ENCODE results near the gene PDZD4.
A peak's percentile ranks its signal among the peaks of the same experiment; 100 is the strongest.

Gene PDZD4

DNA sequence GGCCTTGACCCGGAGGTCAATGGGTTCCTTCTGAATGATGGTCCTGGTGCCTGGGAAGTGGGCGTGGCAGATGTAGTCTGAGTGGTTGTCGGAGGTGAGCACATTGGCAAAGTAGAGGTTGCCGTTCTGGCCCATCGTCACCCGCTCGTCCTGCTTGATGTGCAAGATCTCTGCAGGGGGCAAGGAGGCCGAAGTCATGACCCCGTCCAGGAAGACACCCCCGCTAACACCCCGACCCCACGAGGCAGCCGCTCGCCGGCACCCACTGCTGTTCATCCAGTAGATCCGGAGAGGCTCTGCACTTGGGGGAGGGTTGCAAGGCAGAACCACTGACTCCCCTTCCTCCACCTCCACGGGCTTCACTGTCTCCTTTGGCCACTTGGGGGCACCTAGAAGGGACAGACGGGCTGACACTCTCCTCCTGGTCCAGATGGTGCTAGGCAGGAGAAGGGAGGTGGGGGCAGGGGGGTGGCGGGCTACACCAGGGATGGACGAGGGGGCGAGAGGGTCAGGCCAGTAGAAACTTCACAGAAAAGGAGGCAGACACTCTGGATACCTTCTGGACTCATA lies 40.5 kb upstream of the PDZD4 start:
- TF ChIP-seq, protein P1, sequence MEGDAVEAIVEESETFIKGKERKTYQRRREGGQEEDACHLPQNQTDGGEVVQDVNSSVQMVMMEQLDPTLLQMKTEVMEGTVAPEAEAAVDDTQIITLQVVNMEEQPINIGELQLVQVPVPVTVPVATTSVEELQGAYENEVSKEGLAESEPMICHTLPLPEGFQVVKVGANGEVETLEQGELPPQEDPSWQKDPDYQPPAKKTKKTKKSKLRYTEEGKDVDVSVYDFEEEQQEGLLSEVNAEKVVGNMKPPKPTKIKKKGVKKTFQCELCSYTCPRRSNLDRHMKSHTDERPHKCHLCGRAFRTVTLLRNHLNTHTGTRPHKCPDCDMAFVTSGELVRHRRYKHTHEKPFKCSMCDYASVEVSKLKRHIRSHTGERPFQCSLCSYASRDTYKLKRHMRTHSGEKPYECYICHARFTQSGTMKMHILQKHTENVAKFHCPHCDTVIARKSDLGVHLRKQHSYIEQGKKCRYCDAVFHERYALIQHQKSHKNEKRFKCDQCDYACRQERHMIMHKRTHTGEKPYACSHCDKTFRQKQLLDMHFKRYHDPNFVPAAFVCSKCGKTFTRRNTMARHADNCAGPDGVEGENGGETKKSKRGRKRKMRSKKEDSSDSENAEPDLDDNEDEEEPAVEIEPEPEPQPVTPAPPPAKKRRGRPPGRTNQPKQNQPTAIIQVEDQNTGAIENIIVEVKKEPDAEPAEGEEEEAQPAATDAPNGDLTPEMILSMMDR (conservative IDR thresholded peaks at IDR 0.05; ENCODE audit: low read depth, low read length) = peak; percentile 10
- H3K4me3 ChIP-seq (ENCODE audit: low read length) = no peak overlapping the region
- DNase-seq (ENCODE audit: low read depth) = no peak

DNA sequence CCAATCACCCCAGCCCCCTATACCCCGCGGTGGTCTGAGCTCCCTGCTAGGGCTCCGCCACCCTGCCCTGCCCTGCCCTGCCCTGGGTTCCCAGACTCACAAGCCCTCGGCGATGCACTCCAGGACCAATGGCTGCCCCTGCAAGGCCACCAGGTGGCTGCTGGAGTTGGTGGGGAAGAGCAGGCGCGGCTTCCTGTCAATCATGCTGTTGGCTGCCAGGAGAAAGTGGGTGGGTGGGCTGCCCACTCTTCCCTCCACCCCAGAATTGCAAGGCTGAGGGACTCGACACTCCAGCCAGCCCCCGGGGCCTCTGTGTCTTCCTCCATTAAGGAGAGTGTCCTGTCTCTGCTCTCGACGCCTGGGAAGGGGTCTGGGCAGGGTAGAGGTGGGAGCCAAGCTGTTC lies 39.9 kb upstream of the PDZD4 start:
- no peak overlapping the region for H3K4me3 ChIP-seq (ENCODE audit: low read length)
- TF ChIP-seq, protein P1 (conservative IDR thresholded peaks at IDR 0.05; ENCODE audit: low read depth, low read length) = no peak
- no peak for DNase-seq (ENCODE audit: low read depth)

DNA sequence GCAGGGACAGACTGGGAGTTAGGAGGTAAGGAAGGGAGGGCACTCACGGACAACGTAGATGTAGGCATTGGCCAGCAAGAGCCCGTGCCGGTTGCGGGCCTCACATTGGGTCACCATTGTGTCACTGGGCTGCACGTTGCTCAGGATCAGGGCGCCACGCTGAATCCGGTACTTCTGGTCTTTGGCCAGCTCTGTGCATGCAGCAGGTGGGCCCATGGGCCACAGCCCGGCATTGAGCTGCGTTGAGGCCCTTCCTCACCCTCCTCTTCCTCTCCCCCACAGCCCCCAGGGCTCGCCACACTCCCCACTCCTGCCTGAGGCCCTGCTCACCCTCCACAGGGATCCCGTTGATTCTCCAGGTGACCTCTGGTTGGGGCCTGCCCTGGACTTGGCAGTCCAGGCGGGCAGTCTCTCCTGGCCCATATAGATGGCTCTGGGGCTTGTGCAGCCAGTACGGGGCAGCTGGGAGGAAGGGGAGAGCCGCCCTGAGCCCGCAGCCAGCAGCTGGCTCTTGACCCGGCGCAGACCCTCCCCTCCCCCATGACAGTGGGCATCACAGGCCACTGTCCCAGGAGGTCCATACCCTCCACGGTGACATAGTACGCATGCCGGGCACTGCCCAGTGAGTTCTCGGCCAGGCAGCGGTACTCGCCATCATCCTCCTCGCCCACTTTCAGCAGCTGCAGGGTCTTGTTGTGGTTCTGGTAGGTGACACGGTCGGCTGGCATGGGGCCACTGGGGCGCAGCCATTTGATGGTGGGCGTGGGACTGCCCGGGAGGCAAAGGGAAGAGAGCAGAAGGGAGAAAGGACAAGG lies 39.3 kb upstream of the PDZD4 start:
- no peak for DNase-seq (ENCODE audit: low read depth)
- H3K4me3 ChIP-seq (ENCODE audit: low read length) = no peak overlapping the region
- TF ChIP-seq, protein P1 (conservative IDR thresholded peaks at IDR 0.05; ENCODE audit: low read depth, low read length) = no peak

DNA sequence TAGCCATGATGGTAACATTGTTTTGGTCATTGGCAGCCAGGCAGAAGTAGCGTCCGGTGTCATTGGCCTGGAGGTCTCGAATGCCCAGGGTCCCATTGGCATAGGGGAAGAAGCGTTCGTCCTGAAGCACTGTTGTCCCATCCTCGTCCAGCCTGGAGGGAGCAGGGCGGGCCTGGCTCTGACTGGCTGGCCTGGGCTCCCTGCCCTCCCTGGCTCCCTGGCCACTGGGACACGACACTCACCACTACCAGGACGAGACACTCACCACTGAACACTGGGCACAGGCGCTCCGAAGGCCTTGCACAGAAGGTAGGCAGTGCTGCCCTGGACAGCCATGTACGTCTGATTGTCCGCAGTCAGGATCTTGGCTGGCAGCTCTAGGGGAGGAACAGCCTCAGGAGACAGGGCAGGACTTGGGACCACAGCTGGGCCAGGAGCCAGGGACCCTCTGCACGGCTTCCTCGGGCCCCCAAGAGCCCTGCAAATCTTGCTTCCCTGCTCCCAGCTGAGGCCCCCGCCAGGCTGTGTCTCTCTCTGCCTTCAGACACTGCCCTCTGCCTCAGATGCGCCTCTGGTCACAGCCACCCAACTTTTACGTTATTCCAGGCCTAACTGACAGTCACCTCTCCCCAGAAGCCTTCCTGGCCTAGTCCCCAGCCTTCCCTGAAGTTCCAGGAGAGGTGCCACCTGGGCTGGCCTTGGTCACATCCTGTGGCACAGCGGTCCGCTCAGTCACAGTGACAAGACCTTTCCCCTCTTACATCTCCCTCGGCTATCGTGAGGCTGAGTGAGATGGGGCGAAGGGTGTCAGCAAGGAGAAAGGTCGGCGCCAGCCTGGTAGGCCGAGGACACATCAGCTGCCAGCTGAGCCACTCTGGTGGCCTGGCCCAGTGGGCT lies 38.5 kb upstream of the PDZD4 start:
- no peak for DNase-seq (ENCODE audit: low read depth)
- TF ChIP-seq, protein P1 (conservative IDR thresholded peaks at IDR 0.05; ENCODE audit: low read depth, low read length) = no peak
- H3K4me3 ChIP-seq (ENCODE audit: low read length) = no peak overlapping the region

DNA sequence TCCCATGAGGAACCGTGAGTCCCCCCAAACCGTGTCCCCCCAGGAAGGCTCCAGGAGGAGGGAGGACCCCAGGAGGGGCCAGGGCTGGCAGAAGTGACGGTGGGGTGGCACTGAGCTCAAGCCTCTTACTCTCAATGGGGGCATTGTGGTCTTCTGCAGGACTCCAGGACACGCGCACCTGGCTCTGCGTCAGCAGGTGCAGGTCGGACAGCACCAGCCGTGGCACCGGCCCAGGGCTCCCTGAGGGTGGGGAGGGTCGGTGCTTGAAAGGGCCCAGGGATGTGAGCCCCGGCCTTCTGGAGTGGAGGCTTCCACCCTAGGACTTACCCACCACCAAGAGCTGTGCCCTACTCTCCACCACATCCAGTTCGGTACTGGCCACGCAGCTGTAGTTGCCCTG lies 37.3 kb upstream of the PDZD4 start:
- no peak overlapping the region for H3K4me3 ChIP-seq (ENCODE audit: low read length)
- no peak for DNase-seq (ENCODE audit: low read depth)
- TF ChIP-seq, protein P1 (conservative IDR thresholded peaks at IDR 0.05; ENCODE audit: low read depth, low read length) = no peak

DNA sequence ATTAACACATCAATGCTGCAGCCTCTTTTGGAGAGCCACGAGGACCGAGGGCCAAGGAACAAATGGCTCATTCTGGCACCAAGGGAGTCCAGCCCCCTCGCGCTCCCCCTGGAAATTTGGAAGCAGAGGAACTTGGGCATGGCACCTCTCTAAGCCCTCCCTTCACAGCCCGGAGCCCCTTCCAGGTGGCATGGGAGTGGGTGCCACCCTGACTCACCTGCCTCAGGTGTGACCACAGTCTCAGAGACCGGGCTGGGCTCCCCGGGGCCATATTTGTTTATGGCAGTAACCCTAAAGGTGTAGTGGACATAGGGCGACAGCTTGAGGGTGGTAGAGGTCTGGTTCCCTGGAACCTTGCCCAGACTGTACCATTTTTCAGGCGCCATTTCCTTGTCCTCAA lies 36.8 kb upstream of the PDZD4 start:
- no peak for DNase-seq (ENCODE audit: low read depth)
- TF ChIP-seq, protein P1 (conservative IDR thresholded peaks at IDR 0.05; ENCODE audit: low read depth, low read length) = no peak
- no peak overlapping the region for H3K4me3 ChIP-seq (ENCODE audit: low read length)
